Measurements from ENCODE around the gene SUPT4H1. TPM values are rescaled to one million over a fixed set of nuclear protein-coding genes. Genes with fewer than 3 reads are reported as not detected.

The SUPT4H1 gene
- total and polyA plus RNA-seq, 2 of the 4 experiments (the other 2 are of a cell fraction): 51.6 to 129 TPM

- Histone ChIP-seq H3K79me1 (ENCODE audit: low read depth in 1 of 2, low read length in 2 of 2) (no peaks in the 10 kb centered on the region), H2BK120ac (ENCODE audit: low read depth, low read length) (no peak overlapping the region), H3K56ac (ENCODE audit: extremely low read depth, insufficient read depth, low read length) (no peak overlapping the region), H3K4me3 (ENCODE audit: insufficient read depth, low read depth, low read length) (no peak overlapping the region), H2BK15ac (ENCODE audit: low read depth, low read length) (no peak overlapping the region), H2BK20ac (ENCODE audit: low read depth, low read length) (no peak overlapping the region), H3K27ac (ENCODE audit: insufficient read depth, low read length) (no peak overlapping the region), H3K14ac (replicated peaks; ENCODE audit: low read depth, low read length) (no peak overlapping the region), H4K8ac (ENCODE audit: low read depth in 2 of 2, low read length in 2 of 2) (no peak overlapping the region), H2AFZ (replicated peaks; ENCODE audit: low read length, poor library complexity) (no peak overlapping the region), H3K27me3 (ENCODE audit: control insufficient read depth, insufficient read depth, low read length) (peaks cover 18% of the 10 kb centered on the region), H3K9me3 (ENCODE audit: control insufficient read depth, insufficient read depth, low read length) (no peaks in the 10 kb centered on the region), H2AK9ac (replicated peaks; ENCODE audit: low read depth, low read length, poor library complexity) (no peak overlapping the region), H3K18ac (ENCODE audit: low read depth, low read length) (no peak overlapping the region), H2AK5ac (ENCODE audit: low read depth, low read length) (no peak overlapping the region), H4K20me1 (ENCODE audit: insufficient read depth, low read length) (no peaks in the 10 kb centered on the region), H4K91ac (ENCODE audit: insufficient read depth, low read depth, low read length) (no peak overlapping the region), H3K23ac (ENCODE audit: low read depth, low read length) (no peak overlapping the region), H3K9ac (ENCODE audit: low read depth, low read length) (no peak overlapping the region), H2BK5ac (ENCODE audit: low read depth, low read length, poor library complexity, severe bottlenecking) (no peak overlapping the region), H3K4ac (ENCODE audit: low read depth, low read length) (no peak overlapping the region), H4K5ac (ENCODE audit: low read depth, low read length) (no peak overlapping the region), H3K36me3 (ENCODE audit: control insufficient read depth, insufficient read depth, low read length) (no peaks in the 10 kb centered on the region), H3K9me1 (ENCODE audit: insufficient read depth, low read length) (no peaks in the 10 kb centered on the region), H3K4me1 (ENCODE audit: control insufficient read depth, insufficient read depth, low read length) (no peaks in the 10 kb centered on the region), H3K4me2 (ENCODE audit: low read depth, low read length) (no peak overlapping the region)
- intact Hi-C loops (cut with micrococcal nuclease): no loop called here
- in situ Hi-C loops (cut with MboI; ENCODE audit: low sequenced_read_pairs): no loop called here
- TF ChIP-seq POLR2A (IDR thresholded peaks at IDR 0.05; ENCODE audit: low read depth, low read length) (no peak), RFX5 (IDR thresholded peaks at IDR 0.05; ENCODE audit: low read depth, low read length) (no peak), MXI1 (IDR thresholded peaks at IDR 0.05; ENCODE audit: borderline replicate concordance, low read depth, low read length) (no peak), SMC3 (IDR thresholded peaks at IDR 0.05; ENCODE audit: low read depth, low read length) (no peak), FOS (IDR thresholded peaks at IDR 0.05; ENCODE audit: low read depth, low read length) (no peak), ELK1 (IDR thresholded peaks at IDR 0.05; ENCODE audit: borderline replicate concordance, low read depth, low read length) (no peak), MAZ (IDR thresholded peaks at IDR 0.05; ENCODE audit: borderline replicate concordance, low read depth, low read length) (no peak), RAD21 (IDR thresholded peaks at IDR 0.05; ENCODE audit: low read length) (no peak), CHD1 (IDR thresholded peaks at IDR 0.05; ENCODE audit: low read depth, low read length) (no peak), RCOR1 (IDR thresholded peaks at IDR 0.05; ENCODE audit: insufficient replicate concordance, low read length) (no peak), USF2 (IDR thresholded peaks at IDR 0.05; ENCODE audit: low read depth, low read length) (no peak), NFE2L2 (IDR thresholded peaks at IDR 0.05; ENCODE audit: low read depth, low read length) (no peak), CTCF (conservative IDR thresholded peaks at IDR 0.05; ENCODE audit: low read depth, low read length) (no peak)
- dilution Hi-C loops (cut with HindIII; ENCODE audit: low sequenced_read_pairs, unreplicated experiment): no loop called here
- DNase-seq: no peak
- CTCF ChIA-PET: no interaction called here
- WGBS, 2 experiments (ENCODE audit: extremely low coverage in 2 of 2, insufficient read length in 1 of 2): 83% methylated on average over 1 of the region's 4 CpGs; no CpG with 5 or more reads in 1 of the 2 experiments
- POLR2A ChIA-PET (ENCODE audit: unreplicated experiment): no interaction called here
- BruUV-seq (replicated peaks): no TSS peak
- ATAC-seq (ENCODE audit: low read depth): no peak
Observed at GRCh38 chr17:58383892-58384462, 32.0 kb upstream of the SUPT4H1 start.

All from IMR-90 (cell line).